ENCODE measurements around the gene RND3.

Gene RND3

GRCh38 chr2:150432312-150432625, 55.2 kb downstream of the RND3 start:
- no peak for DNase-seq

GRCh38 chr2:150431561-150432311, 55.7 kb downstream of the RND3 start:
- DNase-seq = no peak

- no peak for DNase-seq
Measured at GRCh38 chr2:150429384-150429961, 58.0 kb downstream of the RND3 start.

- DNase-seq = no peak
Measured at GRCh38 chr2:150428641-150429040, 58.8 kb downstream of the RND3 start.

GRCh38 chr2:150427298-150427697, 60.2 kb downstream of the RND3 start:
- no peak for DNase-seq

GRCh38 chr2:150426724-150427123, 60.7 kb downstream of the RND3 start:
- no peak for DNase-seq

- DNase-seq = no peak
Measured at GRCh38 chr2:150426315-150426714, 61.2 kb downstream of the RND3 start.

GRCh38 chr2:150425121-150425955, 62.1 kb downstream of the RND3 start:
- DNase-seq = no peak

- no peak for DNase-seq
Measured at GRCh38 chr2:150424406-150424805, 63.1 kb downstream of the RND3 start.

GRCh38 chr2:150421126-150421651, 66.3 kb downstream of the RND3 start:
- DNase-seq = no peak

- no peak for DNase-seq
Measured at GRCh38 chr2:150418916-150419315, 68.6 kb downstream of the RND3 start.
